A673 (cell line): ENCODE data around the gene VDAC1.

Experiments
- EZH2 ChIP-seq: fragments of 200-600 bp; sonication (generic); IDR thresholded peaks from 2 replicates; pipeline ENCODE4 v1.6.1; 2017; ENCODE audit warnings: borderline replicate concordance, low read depth, mild to moderate bottlenecking, mixed read lengths, antibody characterized with exemption, low read length; ENCODE audit not compliant: poor library complexity, severe bottlenecking
- TF ChIP-seq, protein P1 (sequence below): fragments of 300-800, 200-600 bp; sonication (generic); conservative IDR thresholded peaks from 2 replicates; pipeline ENCODE4 v1.5.1; 2017; ENCODE audit warnings: low read depth, mild to moderate bottlenecking, antibody characterized with exemption, low read length, moderate library complexity, mixed read lengths

DNA sequence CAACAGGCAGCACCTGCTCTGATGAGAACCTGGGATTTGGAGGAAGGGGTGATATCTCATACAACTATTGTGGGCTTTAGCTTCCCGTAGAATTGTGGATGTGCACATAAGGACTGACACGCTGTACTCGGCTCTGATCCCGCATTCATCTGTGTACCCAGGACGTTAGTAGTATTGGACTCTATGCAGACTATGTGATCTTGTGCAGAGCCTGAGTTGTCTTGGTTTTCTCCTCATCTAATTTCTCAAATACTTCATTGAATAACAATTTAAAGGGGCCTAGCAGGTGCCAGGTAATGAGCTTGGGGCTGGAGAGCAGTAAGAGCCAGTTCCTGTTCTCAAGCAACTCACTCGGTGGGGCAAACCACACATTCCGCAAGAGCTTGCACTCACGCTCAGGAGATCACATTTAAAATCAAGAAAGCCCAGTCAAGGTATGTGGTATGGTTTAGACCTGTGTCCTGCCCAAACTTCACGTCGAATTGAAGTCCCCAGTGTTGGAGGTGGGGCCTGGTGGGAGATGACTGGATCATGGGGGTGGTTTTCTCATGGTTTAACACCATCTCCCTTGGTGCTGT, 51.1 kb downstream of the VDAC1 start:
- TF ChIP-seq, protein P1, sequence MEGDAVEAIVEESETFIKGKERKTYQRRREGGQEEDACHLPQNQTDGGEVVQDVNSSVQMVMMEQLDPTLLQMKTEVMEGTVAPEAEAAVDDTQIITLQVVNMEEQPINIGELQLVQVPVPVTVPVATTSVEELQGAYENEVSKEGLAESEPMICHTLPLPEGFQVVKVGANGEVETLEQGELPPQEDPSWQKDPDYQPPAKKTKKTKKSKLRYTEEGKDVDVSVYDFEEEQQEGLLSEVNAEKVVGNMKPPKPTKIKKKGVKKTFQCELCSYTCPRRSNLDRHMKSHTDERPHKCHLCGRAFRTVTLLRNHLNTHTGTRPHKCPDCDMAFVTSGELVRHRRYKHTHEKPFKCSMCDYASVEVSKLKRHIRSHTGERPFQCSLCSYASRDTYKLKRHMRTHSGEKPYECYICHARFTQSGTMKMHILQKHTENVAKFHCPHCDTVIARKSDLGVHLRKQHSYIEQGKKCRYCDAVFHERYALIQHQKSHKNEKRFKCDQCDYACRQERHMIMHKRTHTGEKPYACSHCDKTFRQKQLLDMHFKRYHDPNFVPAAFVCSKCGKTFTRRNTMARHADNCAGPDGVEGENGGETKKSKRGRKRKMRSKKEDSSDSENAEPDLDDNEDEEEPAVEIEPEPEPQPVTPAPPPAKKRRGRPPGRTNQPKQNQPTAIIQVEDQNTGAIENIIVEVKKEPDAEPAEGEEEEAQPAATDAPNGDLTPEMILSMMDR: no peak
- no peak for TF ChIP-seq EZH2
